GM10847 (cell line): ENCODE measurements around the gene APOE.

Experiments
- POLR2A ChIP-seq: IDR thresholded peaks from 2 replicates; pipeline ENCODE4 v1.6.1; 2011; ENCODE audit not compliant: insufficient read length; ENCODE audit errors: extremely low read depth

Gene APOE

DNA sequence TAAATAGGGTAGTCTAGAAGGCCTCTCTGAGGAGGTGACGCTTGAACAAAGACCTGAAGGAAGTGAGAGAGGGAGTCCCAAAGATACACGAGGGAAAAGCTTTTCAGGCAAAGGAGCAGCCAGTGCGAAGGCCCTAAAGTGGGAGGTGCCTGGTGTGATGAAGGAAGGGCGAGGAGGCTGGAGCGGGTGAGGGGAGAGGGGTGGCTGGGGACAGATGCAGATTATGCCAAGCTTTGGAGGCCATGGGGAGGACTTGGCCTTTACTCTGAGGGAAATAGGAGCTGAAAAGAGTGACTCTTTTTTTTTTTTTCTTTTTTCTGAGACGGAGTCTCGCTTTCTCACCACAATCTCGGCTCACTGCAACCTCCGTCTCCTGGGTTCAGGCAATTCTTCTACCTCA is 52.5 kb downstream of the APOE start:
- TF ChIP-seq POLR2A = no peak
